Right ventricle myocardium superior (tissue), 1 donor: ENCODE results near the gene CNOT6L. TPM values are rescaled to one million over a fixed set of nuclear protein-coding genes. Genes with fewer than 3 reads are reported as not detected.

Experiments
- ATAC-seq: fragments of 200-7000 bp; cut with Tn5 transposase; one replicate; pipeline ENCODE4 v1.9.1; 2020; ENCODE audit warnings: mild to moderate bottlenecking; ENCODE audit not compliant: poor library complexity
- DNase-seq: peaks from one replicate; pipeline ENCODE4 v3.0.0-alpha.2; 2020
- intact Hi-C: fragments of 100-400 bp; cut with DNase I; formaldehyde crosslinking; loops from one replicate; pipeline ENCODE4 v1.11.2; 2022
- total RNA-seq: library from RNA; stranded (reverse); fragmentation: NEBNext Ultra II Directional; extraction: Animal tissue kit (Norgen Biotek cat#: 25700); gene quantifications from one replicate; pipeline ENCODE4 v1.2.1, GENCODE V29; 2021
- donor health status: DM: no; HTN: yes; CAD: no; lungs with severe emphysema.

CNOT6L gene
- total RNA-seq, 1 donor from 2014 or later: 19.3 TPM

GRCh38 chr4:77826275-77826674, 7.1 kb upstream of the CNOT6L start:
- no peak for ATAC-seq
- intact Hi-C loops: no loop called here
- DNase-seq: no peak

- intact Hi-C loops: no loop called here
- ATAC-seq: no peak
Measured at GRCh38 chr4:77821775-77822174, 2.6 kb upstream of the CNOT6L start.

GRCh38 chr4:77820649-77821561, 1.7 kb upstream of the CNOT6L start:
- intact Hi-C loops: no loop called here
- ATAC-seq (no peak), DNase-seq (no peak)

More at GRCh38 chr4:77821775-77822174, 2.6 kb upstream of the CNOT6L start:
- no peak for DNase-seq

GRCh38 chr4:77819843-77820648, 878 bp upstream of the CNOT6L start:
- peak; percentile 95 for DNase-seq
- intact Hi-C loops: loop anchor here (2.0 kb wide), 1 partner anchor 43 kb away; the partner anchor contains the start of gene MRPL1
- ATAC-seq: peak; percentile 94

- intact Hi-C loops: loop anchor here (2.0 kb wide), 1 partner anchor 43 kb away; the partner anchor contains the start of gene MRPL1
- DNase-seq: peak; percentile 89
- ATAC-seq: peak; percentile 20
Measured at GRCh38 chr4:77819404-77819842, 255 bp upstream of the CNOT6L start.

GRCh38 chr4:77818073-77818601, 1.0 kb downstream of the CNOT6L start:
- ATAC-seq: peak; percentile 64
- intact Hi-C loops: loop anchor here (2.0 kb wide), 1 partner anchor 45 kb away; the partner anchor contains the start of gene MRPL1
- peak; percentile 85 for DNase-seq

- intact Hi-C loops: loop anchor here (2.0 kb wide), 1 partner anchor 45 kb away; the partner anchor contains the start of gene MRPL1
- DNase-seq (no peak), ATAC-seq (no peak)
Measured at GRCh38 chr4:77817304-77818072, 1.7 kb downstream of the CNOT6L start.

- DNase-seq: no peak
- ATAC-seq: no peak
- intact Hi-C loops: no loop called here
Measured at GRCh38 chr4:77816546-77816945, 2.6 kb downstream of the CNOT6L start.

GRCh38 chr4:77815636-77816035, 3.5 kb downstream of the CNOT6L start:
- intact Hi-C loops: no loop called here
- no peak for ATAC-seq

GRCh38 chr4:77805840-77806239, 13.3 kb downstream of the CNOT6L start:
- intact Hi-C loops: no loop called here
- ATAC-seq (no peak), DNase-seq (no peak)

More at GRCh38 chr4:77815636-77816035, 3.5 kb downstream of the CNOT6L start:
- no peak for DNase-seq

- intact Hi-C loops: no loop called here
- ATAC-seq (no peak), DNase-seq (no peak)
Measured at GRCh38 chr4:77804471-77804870, 14.7 kb downstream of the CNOT6L start.

GRCh38 chr4:77802402-77802801, 16.8 kb downstream of the CNOT6L start:
- ATAC-seq (no peak), DNase-seq (no peak)
- intact Hi-C loops: no loop called here

- ATAC-seq: no peak
- intact Hi-C loops: no loop called here
Measured at GRCh38 chr4:77801260-77801608, 17.9 kb downstream of the CNOT6L start.

GRCh38 chr4:77800483-77801259, 18.5 kb downstream of the CNOT6L start:
- intact Hi-C loops: no loop called here
- no peak for ATAC-seq
- DNase-seq: no peak

More at GRCh38 chr4:77801260-77801608, 17.9 kb downstream of the CNOT6L start:
- DNase-seq: no peak

- ATAC-seq (no peak), DNase-seq (no peak)
- intact Hi-C loops: no loop called here
Measured at GRCh38 chr4:77800077-77800476, 19.1 kb downstream of the CNOT6L start.

GRCh38 chr4:77798385-77798784, 20.8 kb downstream of the CNOT6L start:
- DNase-seq (no peak), ATAC-seq (no peak)
- intact Hi-C loops: no loop called here

GRCh38 chr4:77797239-77797638, 21.9 kb downstream of the CNOT6L start:
- ATAC-seq: no peak
- no peak for DNase-seq
- intact Hi-C loops: no loop called here

GRCh38 chr4:77795326-77795725, 23.8 kb downstream of the CNOT6L start:
- intact Hi-C loops: no loop called here
- no peak for ATAC-seq

More at GRCh38 chr4:77795326-77795725, 23.8 kb downstream of the CNOT6L start:
- no peak for DNase-seq
